Measurements from ENCODE around the gene ARID3A.

GRCh38 chr19:936175-936546 is 10.3 kb downstream of the ARID3A start:
- TF ChIP-seq EZH2phosphoT487 (IDR thresholded peaks at IDR 0.05; ENCODE audit: insufficient read depth, low read depth) (no peak), EZH2 (IDR thresholded peaks at IDR 0.05; ENCODE audit: insufficient read depth, poor library complexity, severe bottlenecking) (no peak)
